ENCODE measurements around the gene TMBIM4.
A peak's percentile ranks its signal among the peaks of the same experiment; 100 is the strongest.

Gene TMBIM4

GRCh38 chr12:66090157-66090556, 79.6 kb downstream of the TMBIM4 start:
- no peak for DNase-seq (ENCODE audit: low spot score)

- peak; percentile 71 for DNase-seq (ENCODE audit: low spot score)
Observed at GRCh38 chr12:66087365-66087943, 82.3 kb downstream of the TMBIM4 start.

- no peak for DNase-seq (ENCODE audit: low spot score)
Observed at GRCh38 chr12:66085998-66086397, 83.8 kb downstream of the TMBIM4 start.
